Kidney (tissue), 14 donors: ENCODE measurements around the gene ADORA2A. TPM values are rescaled to one million over a fixed set of nuclear protein-coding genes. Genes with fewer than 3 reads are reported as not detected.

Experiments used
- DNase-seq, 5 donors: peaks; one replicate each; pipeline ENCODE4 v3.0.0-alpha.2; 2013 to 2020
- FAIRE-seq: peaks from 2 replicates; lab custom pipeline; 2012; peaks lifted over from hg19 to GRCh38; lab: Jason Lieb, UNC
- H3K27ac ChIP-seq, 2 donors: one replicate each; pipeline ENCODE4 v1.7.0; 2013; ENCODE audit warnings: low read depth in 2 of 2, low read length in 2 of 2, inconsistent platforms in 1 of 2
- H3K27me3 ChIP-seq: one replicate; pipeline ENCODE4 v1.7.1; 2013; ENCODE audit warnings: low read length, inconsistent platforms; ENCODE audit not compliant: control insufficient read depth, insufficient read depth
- H3K36me3 ChIP-seq, 3 donors: one replicate each; pipeline versions ENCODE4 v1.7.0 to v1.7.1; 2013; ENCODE audit warnings: low read length in 3 of 3, control low read depth in 1 of 3, inconsistent platforms in 1 of 3; ENCODE audit not compliant: insufficient read depth in 3 of 3, control insufficient read depth in 2 of 3
- H3K4me1 ChIP-seq, 3 donors: one replicate each; pipeline versions ENCODE4 v1.7.0 to v1.7.1; 2013; ENCODE audit warnings: low read length in 3 of 3, inconsistent platforms in 1 of 3, low read depth in 1 of 3; ENCODE audit not compliant: control insufficient read depth in 2 of 3, insufficient read depth in 2 of 3
- H3K4me3 ChIP-seq, 3 donors: one replicate each; pipeline versions ENCODE4 v1.7.0 to v1.8.1; 2013; ENCODE audit warnings: low read length in 3 of 3, control low read depth in 1 of 3, inconsistent platforms in 1 of 3
- H3K9ac ChIP-seq, 3 donors: one replicate each; pipeline versions ENCODE4 v1.7.0 to v1.7.1; 2013; ENCODE audit warnings: low read length in 3 of 3, control low read depth in 1 of 3, inconsistent platforms in 1 of 3
- H3K9me3 ChIP-seq, 3 donors: one replicate each; pipeline versions ENCODE4 v1.7.0 to v1.7.1; 2013; ENCODE audit warnings: low read length in 3 of 3, control low read depth in 1 of 3, inconsistent platforms in 1 of 3; ENCODE audit not compliant: control insufficient read depth in 2 of 3, insufficient read depth in 1 of 3
- intact Hi-C: fragments of 100-400 bp; cut with DNase I; formaldehyde crosslinking; loops from one replicate; pipeline ENCODE4 v1.11.1; 2022
- polyA plus RNA-seq: library from polyadenylated mRNA; stranded (reverse); fragments of 350-450 nt; fragmentation: Illumina TruSeq; extraction: RNeasy Lipid Tissue Mini Kit (QIAGEN cat#74804); gene quantifications from one replicate; pipeline ENCODE4 v1.2.3, GENCODE V29; 2014; ENCODE audit warnings: low read depth, low replicate concordance; ENCODE audit not compliant: insufficient read depth
- total RNA-seq: library from RNA; stranded (reverse); fragmentation: NEBNext Ultra II Directional; extraction: Animal tissue kit (Norgen Biotek cat#: 25700); gene quantifications from one replicate; pipeline ENCODE4 v1.2.1, GENCODE V29; 2021
- TF ChIP-seq, protein P1 (sequence below): IDR thresholded peaks from 3 replicates; pipeline ENCODE4 v1.5.1; 2012; ENCODE audit warnings: mild to moderate bottlenecking, moderate library complexity, borderline replicate concordance; ENCODE audit not compliant: insufficient read depth; ENCODE audit errors: extremely low read depth
- donor health status: control.
- donor health status: control.
- donor health status: control.
- donor health status: control.
- donor health status: control.
- donor health status: DM: yes; HTN: yes; CAD: no.
- donor health status: Normal renal cell carcinoma (clear cell type).

The ADORA2A gene
- total and polyA plus RNA-seq, 2 donors from 2014 or later = 6.1 to 6.9 TPM

DNA sequence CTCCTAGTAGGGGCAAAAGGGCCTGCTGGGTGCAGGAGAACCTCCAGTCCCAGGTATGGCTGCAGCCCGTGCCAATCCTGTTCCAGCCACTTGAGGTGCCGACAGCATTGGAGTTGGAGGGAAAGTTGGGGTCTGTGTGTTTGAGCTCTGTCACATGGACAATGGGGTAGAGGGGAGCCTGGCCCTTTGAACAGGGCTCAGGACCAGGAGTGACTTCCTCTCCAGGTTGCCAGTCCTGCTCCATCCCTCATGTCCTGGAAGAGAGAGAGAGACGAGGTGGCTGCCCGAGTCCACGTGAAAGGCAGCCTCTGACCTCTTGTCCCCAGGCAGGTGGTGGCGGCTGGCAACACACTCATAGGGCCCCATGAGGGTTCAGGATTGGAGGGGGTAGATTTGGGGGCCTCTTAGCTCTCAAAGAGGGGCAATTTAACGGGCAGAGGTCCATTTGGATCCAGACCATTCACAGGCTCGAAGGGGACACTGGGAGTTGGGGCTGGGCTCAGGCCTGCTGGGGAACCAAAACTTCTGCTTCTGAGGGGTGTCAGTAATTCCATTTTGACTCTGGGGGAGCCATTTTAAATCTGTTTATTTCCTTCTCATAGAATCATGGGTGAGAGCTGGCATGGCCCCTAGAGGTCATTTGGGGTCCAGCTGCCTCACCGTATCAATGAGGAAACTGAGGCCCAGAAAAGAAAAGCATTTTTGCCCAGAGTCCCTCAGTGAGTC is 4.1 kb downstream of the ADORA2A start:
- no peak for FAIRE-seq
- Histone ChIP-seq H3K36me3 (no peaks in the 10 kb centered on the region), H3K9me3 (no peaks in the 10 kb centered on the region), H3K27ac (peak overlapping the region; percentile 43 to 48), H3K4me3 (no peak overlapping the region), H3K27me3 (no peaks in the 10 kb centered on the region), H3K4me1 (peaks cover 0 to 55% (median 31%) of the 10 kb centered on the region in 3 donors), H3K9ac (no peak overlapping the region)
- intact Hi-C loops = no loop called here
- peak in 1 of 5 donors; percentile 48 for DNase-seq
- TF ChIP-seq, protein P1, sequence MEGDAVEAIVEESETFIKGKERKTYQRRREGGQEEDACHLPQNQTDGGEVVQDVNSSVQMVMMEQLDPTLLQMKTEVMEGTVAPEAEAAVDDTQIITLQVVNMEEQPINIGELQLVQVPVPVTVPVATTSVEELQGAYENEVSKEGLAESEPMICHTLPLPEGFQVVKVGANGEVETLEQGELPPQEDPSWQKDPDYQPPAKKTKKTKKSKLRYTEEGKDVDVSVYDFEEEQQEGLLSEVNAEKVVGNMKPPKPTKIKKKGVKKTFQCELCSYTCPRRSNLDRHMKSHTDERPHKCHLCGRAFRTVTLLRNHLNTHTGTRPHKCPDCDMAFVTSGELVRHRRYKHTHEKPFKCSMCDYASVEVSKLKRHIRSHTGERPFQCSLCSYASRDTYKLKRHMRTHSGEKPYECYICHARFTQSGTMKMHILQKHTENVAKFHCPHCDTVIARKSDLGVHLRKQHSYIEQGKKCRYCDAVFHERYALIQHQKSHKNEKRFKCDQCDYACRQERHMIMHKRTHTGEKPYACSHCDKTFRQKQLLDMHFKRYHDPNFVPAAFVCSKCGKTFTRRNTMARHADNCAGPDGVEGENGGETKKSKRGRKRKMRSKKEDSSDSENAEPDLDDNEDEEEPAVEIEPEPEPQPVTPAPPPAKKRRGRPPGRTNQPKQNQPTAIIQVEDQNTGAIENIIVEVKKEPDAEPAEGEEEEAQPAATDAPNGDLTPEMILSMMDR = no peak

DNA sequence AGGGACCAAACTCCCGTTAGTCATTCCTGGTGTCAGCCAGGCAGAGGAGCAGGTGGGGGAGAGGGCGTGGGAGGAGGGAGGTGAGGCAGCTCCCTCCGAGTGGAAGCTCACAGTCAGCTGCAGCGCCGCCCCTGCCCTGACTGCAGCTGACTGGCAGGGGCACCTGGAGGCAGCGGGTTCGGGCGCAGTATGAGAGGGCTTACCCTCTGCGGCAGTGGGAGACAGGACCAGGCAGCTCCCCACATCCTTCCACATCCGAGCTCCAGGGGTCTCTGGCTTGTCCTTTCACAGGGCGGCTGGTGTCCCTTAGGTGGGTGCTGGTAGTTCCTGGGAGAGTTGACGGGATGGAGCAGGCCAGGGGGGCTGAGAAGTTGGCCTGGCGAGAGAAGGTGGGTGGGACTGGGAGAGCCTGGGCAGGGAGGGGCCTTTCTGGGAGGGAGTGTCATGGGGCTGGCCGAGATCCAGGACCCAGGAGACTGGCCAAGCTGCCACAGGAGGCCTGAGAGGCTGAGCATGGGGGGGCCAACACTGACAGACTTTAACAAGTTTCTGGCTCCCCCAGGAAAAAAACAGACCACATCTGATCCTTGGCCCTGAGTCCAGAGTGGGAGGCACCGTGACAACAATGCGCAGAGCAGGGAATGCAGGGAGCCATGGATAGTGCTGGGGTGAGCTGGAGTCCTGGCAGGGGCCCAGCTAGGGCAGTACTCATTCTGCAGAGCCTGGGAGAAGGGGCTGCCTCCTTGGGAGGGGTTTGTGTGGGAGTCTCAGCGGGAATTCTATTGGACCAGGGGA is 4.9 kb downstream of the ADORA2A start:
- no peaks in the 10 kb centered on the region for H3K36me3 ChIP-seq
- no peaks in the 10 kb centered on the region for H3K9me3 ChIP-seq
- DNase-seq (peak; percentile 52 to 91 (median 68)), FAIRE-seq (no peak)
- H3K27me3 ChIP-seq = no peaks in the 10 kb centered on the region
- no peak overlapping the region for H3K9ac ChIP-seq
- peak overlapping the region; percentile 43 to 48 for H3K27ac ChIP-seq
- TF ChIP-seq, protein P1 = no peak
- intact Hi-C loops = no loop called here
- H3K4me3 ChIP-seq = no peak overlapping the region
- peaks cover 0 to 55% (median 31%) of the 10 kb centered on the region in 3 donors for H3K4me1 ChIP-seq

DNA sequence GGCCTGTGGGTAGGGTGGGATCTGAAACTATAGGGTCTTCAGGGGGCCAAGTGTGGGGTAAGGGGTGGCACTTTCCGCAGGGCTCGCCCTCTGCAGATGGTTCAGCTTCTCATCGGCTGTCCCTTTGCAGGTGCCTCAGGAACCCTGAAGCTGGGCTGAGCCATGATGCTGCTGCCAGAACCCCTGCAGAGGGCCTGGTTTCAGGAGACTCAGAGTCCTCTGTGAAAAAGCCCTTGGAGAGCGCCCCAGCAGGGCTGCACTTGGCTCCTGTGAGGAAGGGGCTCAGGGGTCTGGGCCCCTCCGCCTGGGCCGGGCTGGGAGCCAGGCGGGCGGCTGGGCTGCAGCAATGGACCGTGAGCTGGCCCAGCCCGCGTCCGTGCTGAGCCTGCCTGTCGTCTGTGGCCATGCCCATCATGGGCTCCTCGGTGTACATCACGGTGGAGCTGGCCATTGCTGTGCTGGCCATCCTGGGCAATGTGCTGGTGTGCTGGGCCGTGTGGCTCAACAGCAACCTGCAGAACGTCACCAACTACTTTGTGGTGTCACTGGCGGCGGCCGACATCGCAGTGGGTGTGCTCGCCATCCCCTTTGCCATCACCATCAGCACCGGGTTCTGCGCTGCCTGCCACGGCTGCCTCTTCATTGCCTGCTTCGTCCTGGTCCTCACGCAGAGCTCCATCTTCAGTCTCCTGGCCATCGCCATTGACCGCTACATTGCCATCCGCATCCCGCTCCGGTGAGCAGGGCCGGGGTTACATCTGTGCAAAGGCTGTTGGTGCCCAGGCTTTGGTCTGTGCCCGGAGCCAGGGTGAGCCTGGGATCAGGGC is 5.8 kb downstream of the ADORA2A start:
- Histone ChIP-seq H3K9ac (no peak overlapping the region), H3K27me3 (no peaks in the 10 kb centered on the region), H3K27ac (no peak overlapping the region), H3K9me3 (no peaks in the 10 kb centered on the region), H3K4me3 (no peak overlapping the region), H3K4me1 (peaks cover 0 to 55% (median 31%) of the 10 kb centered on the region in 3 donors), H3K36me3 (no peaks in the 10 kb centered on the region)
- DNase-seq (peak in 1 of 5 donors; percentile 70), FAIRE-seq (no peak)
- intact Hi-C loops = no loop called here
- TF ChIP-seq, protein P1 = no peak
